CD14-positive monocyte (primary cell): Measurements from ENCODE around the gene RBFOX1. TPM values are rescaled to one million over a fixed set of nuclear protein-coding genes. Genes with fewer than 3 reads are reported as not detected.

Experiments
- DNase-seq, 3 donors: peaks; one replicate each; pipeline ENCODE4 v3.0.0-alpha.2; 2011 to 2022
- H2AFZ ChIP-seq: 2 replicates; pipeline ENCODE4 v1.6.0; 2012; ENCODE audit warnings: mild to moderate bottlenecking, low read depth, low read length, inconsistent platforms; ENCODE audit not compliant: insufficient read depth, poor library complexity, severe bottlenecking
- H3K27ac ChIP-seq, 2 donors: 1 replicate in 1 of 2; 2 replicates in 1 of 2; pipeline ENCODE4 v1.5.1; 2012 to 2013; ENCODE audit warnings: low read length in 2 of 2, control low read depth in 1 of 2, inconsistent platforms in 1 of 2, low read depth in 1 of 2, mild to moderate bottlenecking in 1 of 2
- H3K27me3 ChIP-seq, 2 donors: one replicate each; pipeline versions ENCODE4 v1.6.0 to v1.6.1; 2011 to 2013; ENCODE audit warnings: low read length in 2 of 2; ENCODE audit not compliant: control insufficient read depth in 2 of 2, insufficient read depth in 2 of 2
- H3K36me3 ChIP-seq, 2 donors: replicated peaks in 1 of 2; 1 replicate in 1 of 2; 2 replicates in 1 of 2; pipeline versions ENCODE4 v1.5.1 to v1.6.1; 2012 to 2013; ENCODE audit warnings: low read length in 2 of 2, control low read depth in 1 of 2, inconsistent platforms in 1 of 2, mild to moderate bottlenecking in 1 of 2; ENCODE audit not compliant: insufficient read depth in 2 of 2, control insufficient read depth in 1 of 2
- H3K4me1 ChIP-seq, 2 donors: 1 replicate in 1 of 2; 2 replicates in 1 of 2; pipeline versions ENCODE4 v1.5.1 to v1.6.1; 2012 to 2013; ENCODE audit warnings: low read length in 2 of 2, control low read depth in 1 of 2, inconsistent platforms in 1 of 2, mild to moderate bottlenecking in 1 of 2, moderate library complexity in 1 of 2; ENCODE audit not compliant: insufficient read depth in 2 of 2, control insufficient read depth in 1 of 2
- H3K4me2 ChIP-seq: replicated peaks from 2 replicates; pipeline ENCODE3; 2012; ENCODE audit warnings: low read length, moderate library complexity, mild to moderate bottlenecking; ENCODE audit not compliant: poor library complexity, severe bottlenecking; ENCODE audit errors: extremely low read depth
- H3K4me3 ChIP-seq, 3 experiments: fragments of 200-600 bp in 1 of 3; sonication (generic) in 1 of 3; replicated peaks in 1 of 3; 1 replicate in 2 of 3; 2 replicates in 1 of 3; pipeline ENCODE4 v1.5.1; 2011 to 2013; ENCODE audit warnings: low read length in 3 of 3, mild to moderate bottlenecking in 3 of 3, control low read depth in 2 of 3, low read depth in 2 of 3, inconsistent platforms in 1 of 3, moderate library complexity in 1 of 3
- H3K79me2 ChIP-seq: 2 replicates; pipeline ENCODE4 v1.6.0; 2012; ENCODE audit warnings: mild to moderate bottlenecking, control low read depth, inconsistent platforms, low read length, moderate library complexity; ENCODE audit not compliant: insufficient read depth
- H3K9ac ChIP-seq: 2 replicates; pipeline ENCODE4 v1.6.0; 2017; ENCODE audit warnings: low read length, mild to moderate bottlenecking; ENCODE audit not compliant: insufficient read depth, poor library complexity, severe bottlenecking
- H3K9me3 ChIP-seq, 2 donors: replicated peaks in 1 of 2; 1 replicate in 1 of 2; 2 replicates in 1 of 2; pipeline versions ENCODE4 v1.5.1 to v1.6.1; 2012 to 2013; ENCODE audit warnings: low read length in 2 of 2, control low read depth in 1 of 2; ENCODE audit not compliant: control insufficient read depth in 1 of 2, insufficient read depth in 1 of 2
- H4K20me1 ChIP-seq: 2 replicates; pipeline ENCODE4 v1.6.0; 2012; ENCODE audit warnings: mild to moderate bottlenecking, low read length, control low read depth, moderate library complexity; ENCODE audit not compliant: insufficient read depth
- H3K27ac Mint-ChIP-seq, 7 donors: one replicate each; pipeline ENCODE4 v1.8.0; 2020; ENCODE audit warnings: mild to moderate bottlenecking in 7 of 7, mixed read lengths in 7 of 7, moderate library complexity in 6 of 7, inconsistent platforms in 2 of 7
- H3K27me3 Mint-ChIP-seq, 3 donors: one replicate each; pipeline ENCODE4 v1.8.0; 2021 to 2022; ENCODE audit warnings: low read depth in 3 of 3, mild to moderate bottlenecking in 3 of 3, mixed read lengths in 3 of 3, moderate library complexity in 3 of 3, inconsistent platforms in 1 of 3
- H3K36me3 Mint-ChIP-seq, 2 donors: one replicate each; pipeline ENCODE4 v1.8.0; 2020; ENCODE audit warnings: mixed read lengths in 2 of 2, inconsistent platforms in 1 of 2, mild to moderate bottlenecking in 1 of 2
- H3K4me1 Mint-ChIP-seq: one replicate; pipeline ENCODE4 v1.8.0; 2020; ENCODE audit warnings: mild to moderate bottlenecking, mixed read lengths
- H3K4me3 Mint-ChIP-seq, 2 donors: one replicate each; pipeline ENCODE4 v1.8.0; 2020; ENCODE audit warnings: mild to moderate bottlenecking in 2 of 2, mixed read lengths in 2 of 2, moderate library complexity in 1 of 2
- H3K9me3 Mint-ChIP-seq, 7 donors: one replicate each; pipeline ENCODE4 v1.8.0; 2020 to 2022; ENCODE audit warnings: mixed read lengths in 7 of 7, mild to moderate bottlenecking in 6 of 7, moderate library complexity in 6 of 7, inconsistent platforms in 2 of 7
- whole genome bisulfite sequencing: methylation state at CpG from one replicate; pipeline ENCODE4 v1.1.5; 2013; ENCODE audit warnings: missing lambda C conversion rate; ENCODE audit not compliant: insufficient coverage; 5-methylcytosine and 5-hydroxymethylcytosine counted together
- intact Hi-C, 2 donors: fragments of 100-400 bp; cut with micrococcal nuclease; formaldehyde crosslinking; loops; one replicate each; pipeline versions ENCODE4 v1.15.0 to v1.15.1; 2023
- polyA plus RNA-seq, 3 donors: library from polyadenylated mRNA; depleted of rRNA in 1 of 3; unstranded in 2 of 3; stranded (reverse) in 1 of 3; fragments of 300-500 nt in 2 of 3; fragments of >200 nt in 1 of 3; fragmentation: Illumina TruSeq in 2 of 3; gene quantifications; 1 replicate in 2 of 3; 2 replicates in 1 of 3; pipeline ENCODE4 v1.2.3, GENCODE V29; 2012 to 2021
- TF ChIP-seq, protein P1 (sequence below): fragments of 200-600 bp; IDR thresholded peaks from one replicate; pipeline ENCODE4 v1.8.0; 2022; ENCODE audit warnings: antibody characterized with exemption, mild to moderate bottlenecking

RBFOX1 gene
- polyA plus RNA-seq, 3 donors, result not detected

DNA sequence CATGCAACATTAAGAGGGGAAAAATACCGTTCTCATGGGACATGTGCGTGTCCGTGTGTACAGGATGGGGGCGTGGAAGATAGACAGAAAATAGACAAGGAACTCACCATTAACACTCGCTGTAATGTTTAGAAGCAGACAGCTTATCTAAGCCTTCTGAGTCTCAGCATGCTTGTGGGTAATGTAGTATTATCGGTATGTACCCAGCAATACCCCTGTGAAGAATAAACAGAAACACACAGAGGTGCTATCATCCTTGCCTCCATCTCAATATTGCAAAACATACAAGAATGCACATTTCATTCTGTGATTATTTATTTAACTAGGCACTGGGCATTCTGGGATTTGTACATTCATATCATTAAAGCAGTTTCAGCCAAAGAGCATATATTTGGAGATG, 42.0 kb upstream of the RBFOX1 start:
- Histone ChIP-seq H3K4me1 (no peaks in the 10 kb centered on the region), H3K27me3 (no peaks in the 10 kb centered on the region), H3K4me2 (no peak overlapping the region), H3K9ac (no peak overlapping the region), H4K20me1 (no peaks in the 10 kb centered on the region), H3K36me3 (no peaks in the 10 kb centered on the region), H2AFZ (no peak overlapping the region), H3K79me2 (no peaks in the 10 kb centered on the region), H3K4me3 (no peak overlapping the region), H3K9me3 (no peaks in the 10 kb centered on the region), H3K27ac (no peak overlapping the region)
- DNase-seq, result no peak
- H3K36me3 Mint-ChIP-seq, result no peaks in the 10 kb centered on the region
- H3K9me3 Mint-ChIP-seq, result peaks cover 0 to 5% (median 0%) of the 10 kb centered on the region in 7 donors
- TF ChIP-seq, protein P1, sequence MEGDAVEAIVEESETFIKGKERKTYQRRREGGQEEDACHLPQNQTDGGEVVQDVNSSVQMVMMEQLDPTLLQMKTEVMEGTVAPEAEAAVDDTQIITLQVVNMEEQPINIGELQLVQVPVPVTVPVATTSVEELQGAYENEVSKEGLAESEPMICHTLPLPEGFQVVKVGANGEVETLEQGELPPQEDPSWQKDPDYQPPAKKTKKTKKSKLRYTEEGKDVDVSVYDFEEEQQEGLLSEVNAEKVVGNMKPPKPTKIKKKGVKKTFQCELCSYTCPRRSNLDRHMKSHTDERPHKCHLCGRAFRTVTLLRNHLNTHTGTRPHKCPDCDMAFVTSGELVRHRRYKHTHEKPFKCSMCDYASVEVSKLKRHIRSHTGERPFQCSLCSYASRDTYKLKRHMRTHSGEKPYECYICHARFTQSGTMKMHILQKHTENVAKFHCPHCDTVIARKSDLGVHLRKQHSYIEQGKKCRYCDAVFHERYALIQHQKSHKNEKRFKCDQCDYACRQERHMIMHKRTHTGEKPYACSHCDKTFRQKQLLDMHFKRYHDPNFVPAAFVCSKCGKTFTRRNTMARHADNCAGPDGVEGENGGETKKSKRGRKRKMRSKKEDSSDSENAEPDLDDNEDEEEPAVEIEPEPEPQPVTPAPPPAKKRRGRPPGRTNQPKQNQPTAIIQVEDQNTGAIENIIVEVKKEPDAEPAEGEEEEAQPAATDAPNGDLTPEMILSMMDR, result no peak
- intact Hi-C loops, result no loop called here
- no peaks in the 10 kb centered on the region for H3K4me1 Mint-ChIP-seq
- peaks cover 0 to 2% (median 0%) of the 10 kb centered on the region in 3 donors for H3K27me3 Mint-ChIP-seq
- H3K4me3 Mint-ChIP-seq, result no peak overlapping the region
- no peak overlapping the region for H3K27ac Mint-ChIP-seq
- no CpG with 5 or more reads among the region's 6 CpGs for WGBS

DNA sequence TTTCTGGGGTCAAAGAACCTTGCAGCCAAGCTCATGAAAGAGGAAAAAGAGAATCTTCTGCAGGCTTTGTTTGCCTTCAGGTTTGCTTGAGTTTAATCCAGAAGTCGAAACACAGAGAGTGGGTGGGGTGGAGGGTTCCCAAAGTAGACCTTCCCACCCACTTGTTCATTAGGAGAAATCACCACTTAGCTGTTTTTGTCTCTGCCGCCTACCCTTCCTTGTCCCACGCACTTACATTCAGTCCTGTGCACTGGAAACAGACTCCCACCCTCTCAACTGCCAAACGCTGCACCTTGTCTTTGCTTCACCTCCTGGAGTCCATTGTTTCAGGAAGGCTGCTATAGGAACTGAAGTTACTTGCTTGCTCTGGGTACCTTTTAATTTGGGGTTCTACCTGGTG, 38.6 kb upstream of the RBFOX1 start:
- Histone ChIP-seq H3K9ac (no peak overlapping the region), H3K4me3 (no peak overlapping the region), H3K9me3 (no peaks in the 10 kb centered on the region), H4K20me1 (no peaks in the 10 kb centered on the region), H3K27me3 (no peaks in the 10 kb centered on the region), H3K27ac (no peak overlapping the region), H2AFZ (no peak overlapping the region), H3K79me2 (no peaks in the 10 kb centered on the region), H3K4me2 (no peak overlapping the region), H3K4me1 (no peaks in the 10 kb centered on the region), H3K36me3 (no peaks in the 10 kb centered on the region)
- intact Hi-C loops, result no loop called here
- no peaks in the 10 kb centered on the region for H3K36me3 Mint-ChIP-seq
- 87% methylated on average over 3 of the region's 4 CpGs for WGBS
- peaks cover 0 to 1% (median 0%) of the 10 kb centered on the region in 7 donors for H3K9me3 Mint-ChIP-seq
- H3K27me3 Mint-ChIP-seq, result peaks cover 0 to 2% (median 0%) of the 10 kb centered on the region in 3 donors
- no peak overlapping the region for H3K4me3 Mint-ChIP-seq
- H3K4me1 Mint-ChIP-seq, result no peaks in the 10 kb centered on the region
- TF ChIP-seq, protein P1, result no peak
- no peak for DNase-seq
- no peak overlapping the region for H3K27ac Mint-ChIP-seq
